A549 (cell line): ENCODE data around the gene STMN3.

Experiments used
- CHD2 ChIP-seq: fragments of 150-350 bp; IDR thresholded peaks from 2 replicates; pipeline ENCODE4 v1.6.1; 2014; ENCODE audit warnings: low read length; ENCODE audit not compliant: partially characterized antibody
- FOSL2 ChIP-seq, 2 experiments: fragments of 450-650 bp in 1 of 2; fragments of >200 bp in 1 of 2; sonication (Bioruptor Twin) in 1 of 2; formaldehyde crosslinking; IDR thresholded peaks; 2 replicates each; pipeline versions ENCODE4 v1.5.0 to v1.6.1; 2016 to 2020; ENCODE audit warnings: mild to moderate bottlenecking in 1 of 2, moderate library complexity in 1 of 2
- MYC ChIP-seq: IDR thresholded peaks from 2 replicates; pipeline ENCODE4 v1.6.1; 2012; ENCODE audit warnings: mild to moderate bottlenecking, inconsistent platforms, low read length, improper control_type of control experiment, borderline replicate concordance
- NR3C1 ChIP-seq: fragments of >200 bp; sonication (Bioruptor Twin); formaldehyde crosslinking; IDR thresholded peaks from 3 replicates; pipeline ENCODE4 v1.6.1; 2017
- POLR2A ChIP-seq: IDR thresholded peaks from 2 replicates; pipeline ENCODE4 v1.6.1; 2012; ENCODE audit warnings: mild to moderate bottlenecking, low read length
- RFX5 ChIP-seq: fragments of 450-650 bp; IDR thresholded peaks from 2 replicates; pipeline ENCODE4 v1.7.1; 2014; ENCODE audit warnings: antibody characterized with exemption, mild to moderate bottlenecking, moderate library complexity
- TF ChIP-seq, protein P1 (sequence below): fragments of >200 bp; sonication (Bioruptor Twin); formaldehyde crosslinking; IDR thresholded peaks from 3 replicates; pipeline ENCODE4 v1.5.1; 2016
- TF ChIP-seq, protein P2 (sequence below): IDR thresholded peaks from 2 replicates; pipeline ENCODE4 v1.6.1; 2012
- TF ChIP-seq, protein P3 (sequence below): fragments of 250-450 bp; sonication (Bioruptor Pico); IDR thresholded peaks from 2 replicates; pipeline ENCODE4 v1.5.0; 2021; ENCODE audit warnings: mild to moderate bottlenecking, moderate library complexity, borderline replicate concordance

DNA sequence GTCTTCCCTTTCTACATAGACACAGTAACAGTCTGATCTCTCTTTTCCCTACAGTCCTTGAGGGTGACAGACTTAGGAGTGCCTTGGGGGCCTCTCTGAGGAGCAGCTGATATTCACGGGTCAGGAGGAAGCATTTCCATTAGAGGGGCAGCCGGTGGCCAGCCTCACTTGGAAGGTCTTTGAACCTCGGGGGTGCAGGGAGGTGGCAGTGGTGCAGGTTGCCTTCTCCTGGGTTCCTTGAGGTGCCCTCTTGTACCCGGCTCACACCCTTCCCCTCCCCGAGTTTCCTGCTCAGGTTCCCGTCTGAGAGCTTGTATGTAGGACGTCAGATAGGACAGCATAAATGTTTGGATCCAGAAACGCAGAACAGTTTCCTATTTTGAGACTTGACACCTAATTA lies 7.4 kb upstream of the STMN3 start:
- TF ChIP-seq, protein P1, sequence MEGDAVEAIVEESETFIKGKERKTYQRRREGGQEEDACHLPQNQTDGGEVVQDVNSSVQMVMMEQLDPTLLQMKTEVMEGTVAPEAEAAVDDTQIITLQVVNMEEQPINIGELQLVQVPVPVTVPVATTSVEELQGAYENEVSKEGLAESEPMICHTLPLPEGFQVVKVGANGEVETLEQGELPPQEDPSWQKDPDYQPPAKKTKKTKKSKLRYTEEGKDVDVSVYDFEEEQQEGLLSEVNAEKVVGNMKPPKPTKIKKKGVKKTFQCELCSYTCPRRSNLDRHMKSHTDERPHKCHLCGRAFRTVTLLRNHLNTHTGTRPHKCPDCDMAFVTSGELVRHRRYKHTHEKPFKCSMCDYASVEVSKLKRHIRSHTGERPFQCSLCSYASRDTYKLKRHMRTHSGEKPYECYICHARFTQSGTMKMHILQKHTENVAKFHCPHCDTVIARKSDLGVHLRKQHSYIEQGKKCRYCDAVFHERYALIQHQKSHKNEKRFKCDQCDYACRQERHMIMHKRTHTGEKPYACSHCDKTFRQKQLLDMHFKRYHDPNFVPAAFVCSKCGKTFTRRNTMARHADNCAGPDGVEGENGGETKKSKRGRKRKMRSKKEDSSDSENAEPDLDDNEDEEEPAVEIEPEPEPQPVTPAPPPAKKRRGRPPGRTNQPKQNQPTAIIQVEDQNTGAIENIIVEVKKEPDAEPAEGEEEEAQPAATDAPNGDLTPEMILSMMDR, result no peak
- TF ChIP-seq RFX5 (no peak), NR3C1 (no peak), CHD2 (no peak), MYC (no peak), POLR2A (no peak), FOSL2 (IDR thresholded peaks at IDR 0.05) (no peak), FOSL2 (CRISPR knock-in tag; IDR thresholded peaks at IDR 0.05) (no peak)
- TF ChIP-seq, protein P2, sequence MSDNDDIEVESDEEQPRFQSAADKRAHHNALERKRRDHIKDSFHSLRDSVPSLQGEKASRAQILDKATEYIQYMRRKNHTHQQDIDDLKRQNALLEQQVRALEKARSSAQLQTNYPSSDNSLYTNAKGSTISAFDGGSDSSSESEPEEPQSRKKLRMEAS, result no peak
- TF ChIP-seq, protein P3, sequence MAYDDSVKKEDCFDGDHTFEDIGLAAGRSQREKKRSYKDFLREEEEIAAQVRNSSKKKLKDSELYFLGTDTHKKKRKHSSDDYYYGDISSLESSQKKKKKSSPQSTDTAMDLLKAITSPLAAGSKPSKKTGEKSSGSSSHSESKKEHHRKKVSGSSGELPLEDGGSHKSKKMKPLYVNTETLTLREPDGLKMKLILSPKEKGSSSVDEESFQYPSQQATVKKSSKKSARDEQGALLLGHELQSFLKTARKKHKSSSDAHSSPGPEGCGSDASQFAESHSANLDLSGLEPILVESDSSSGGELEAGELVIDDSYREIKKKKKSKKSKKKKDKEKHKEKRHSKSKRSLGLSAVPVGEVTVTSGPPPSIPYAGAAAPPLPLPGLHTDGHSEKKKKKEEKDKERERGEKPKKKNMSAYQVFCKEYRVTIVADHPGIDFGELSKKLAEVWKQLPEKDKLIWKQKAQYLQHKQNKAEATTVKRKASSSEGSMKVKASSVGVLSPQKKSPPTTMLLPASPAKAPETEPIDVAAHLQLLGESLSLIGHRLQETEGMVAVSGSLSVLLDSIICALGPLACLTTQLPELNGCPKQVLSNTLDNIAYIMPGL (CRISPR knock-in tag), result no peak
